A673 (cell line): ENCODE data around the gene CLMP.

Experiments used
- CTCF ChIP-seq: fragments of 300-800, 200-600 bp; sonication (generic); conservative IDR thresholded peaks from 2 replicates; pipeline ENCODE4 v1.5.1; 2017; ENCODE audit warnings: low read depth, mild to moderate bottlenecking, antibody characterized with exemption, low read length, moderate library complexity, mixed read lengths
- EZH2 ChIP-seq: fragments of 200-600 bp; sonication (generic); IDR thresholded peaks from 2 replicates; pipeline ENCODE4 v1.6.1; 2017; ENCODE audit warnings: borderline replicate concordance, low read depth, mild to moderate bottlenecking, mixed read lengths, antibody characterized with exemption, low read length; ENCODE audit not compliant: poor library complexity, severe bottlenecking

DNA sequence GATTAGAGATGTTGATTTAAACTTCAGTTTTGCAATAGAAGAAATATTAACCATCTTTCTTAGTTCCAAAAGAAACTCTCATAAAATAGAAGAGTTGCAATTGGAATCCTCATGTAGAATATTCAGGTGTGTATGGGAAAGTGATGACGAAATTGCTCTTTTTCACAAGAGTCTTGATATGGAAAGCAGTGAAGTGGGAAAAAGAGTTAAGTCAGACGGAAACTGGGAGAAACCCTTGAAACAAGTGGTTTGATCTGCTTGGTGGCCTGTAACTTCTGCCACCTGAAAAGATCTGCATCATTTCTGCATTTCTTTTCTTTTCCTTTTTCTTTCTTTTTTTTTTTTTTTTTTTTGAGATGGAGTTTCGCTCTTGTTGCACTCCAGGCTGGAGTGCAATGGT, 41.8 kb upstream of the CLMP start:
- TF ChIP-seq CTCF = no peak
- no peak for TF ChIP-seq EZH2
